ENCODE data around the gene WDFY1.

WDFY1 gene

DNA sequence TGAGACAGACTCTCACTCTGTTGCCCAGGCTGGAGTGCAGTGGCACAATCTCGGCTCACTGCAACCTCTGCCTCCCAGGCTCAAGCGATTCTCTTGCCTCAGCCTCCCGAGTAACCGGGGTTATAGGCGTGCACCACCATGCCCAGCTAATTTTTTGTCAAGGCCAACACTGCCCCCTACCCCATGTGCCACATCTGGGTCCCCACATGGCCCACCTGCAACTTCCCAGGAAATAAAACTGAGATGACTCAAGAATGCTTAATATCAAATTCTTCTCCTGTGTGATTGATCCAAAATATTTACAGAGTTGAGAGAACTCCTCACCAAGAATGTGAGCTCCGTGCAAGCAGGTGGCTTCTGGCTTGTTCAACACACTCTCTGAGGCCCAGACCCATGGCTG lies 116.8 kb downstream of the WDFY1 start:
- Histone ChIP-seq H3K4me1 (ENCODE audit: control insufficient read depth, insufficient read depth, low read length) (peaks cover 2% of the 10 kb centered on the region; the same call in 1 of the 2 replicates), H3K27ac (ENCODE audit: extremely low read depth, low read depth, low read length) (no peak overlapping the region), H3K36me3 (ENCODE audit: control insufficient read depth in 2 of 2, insufficient read depth in 1 of 2, low read length in 2 of 2) (no peaks in the 10 kb centered on the region), H3K9me3 (ENCODE audit: control insufficient read depth, insufficient read depth, low read depth, low read length) (no peaks in the 10 kb centered on the region), H3K4me3 (ENCODE audit: low read depth, low read length) (no peak overlapping the region)
- ChIA-PET POLR2A (no interaction called here), CTCF (interaction anchor here (0.7 to 1.4 kb wide), 3 partner anchors 10 to 411 kb away, joined by 3 to 5 read pairs (median 4); no protein-coding TSS in a partner anchor)
- TF ChIP-seq ZNF776 (tag by site-specific recombination; IDR thresholded peaks at IDR 0.05; ENCODE audit: borderline replicate concordance) (no peak), ZNF202 (tag by site-specific recombination; IDR thresholded peaks at IDR 0.05; ENCODE audit: borderline replicate concordance) (no peak), ZNF239 (tag by site-specific recombination; IDR thresholded peaks at IDR 0.05) (no peak), ZNF561 (tag by site-specific recombination; IDR thresholded peaks at IDR 0.05; ENCODE audit: borderline replicate concordance) (no peak), ZNF426 (tag by site-specific recombination; IDR thresholded peaks at IDR 0.05) (no peak), ZNF555 (tag by site-specific recombination; conservative IDR thresholded peaks at IDR 0.05) (no peak), WT1 (tag by site-specific recombination; IDR thresholded peaks at IDR 0.05) (no peak), ZSCAN30 (tag by site-specific recombination; IDR thresholded peaks at IDR 0.05) (no peak), MYNN (tag by site-specific recombination; IDR thresholded peaks at IDR 0.05; ENCODE audit: borderline replicate concordance) (no peak), ZFHX2 (tag by site-specific recombination; conservative IDR thresholded peaks at IDR 0.05) (no peak), GLI4 (tag by site-specific recombination; IDR thresholded peaks at IDR 0.05) (no peak), ZNF169 (tag by site-specific recombination; IDR thresholded peaks at IDR 0.05) (no peak)
- TF ChIP-seq, protein P1, sequence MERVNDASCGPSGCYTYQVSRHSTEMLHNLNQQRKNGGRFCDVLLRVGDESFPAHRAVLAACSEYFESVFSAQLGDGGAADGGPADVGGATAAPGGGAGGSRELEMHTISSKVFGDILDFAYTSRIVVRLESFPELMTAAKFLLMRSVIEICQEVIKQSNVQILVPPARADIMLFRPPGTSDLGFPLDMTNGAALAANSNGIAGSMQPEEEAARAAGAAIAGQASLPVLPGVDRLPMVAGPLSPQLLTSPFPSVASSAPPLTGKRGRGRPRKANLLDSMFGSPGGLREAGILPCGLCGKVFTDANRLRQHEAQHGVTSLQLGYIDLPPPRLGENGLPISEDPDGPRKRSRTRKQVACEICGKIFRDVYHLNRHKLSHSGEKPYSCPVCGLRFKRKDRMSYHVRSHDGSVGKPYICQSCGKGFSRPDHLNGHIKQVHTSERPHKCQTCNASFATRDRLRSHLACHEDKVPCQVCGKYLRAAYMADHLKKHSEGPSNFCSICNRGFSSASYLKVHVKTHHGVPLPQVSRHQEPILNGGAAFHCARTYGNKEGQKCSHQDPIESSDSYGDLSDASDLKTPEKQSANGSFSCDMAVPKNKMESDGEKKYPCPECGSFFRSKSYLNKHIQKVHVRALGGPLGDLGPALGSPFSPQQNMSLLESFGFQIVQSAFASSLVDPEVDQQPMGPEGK (tag by site-specific recombination; IDR thresholded peaks at IDR 0.05), result no peak
- TF ChIP-seq, protein P2, sequence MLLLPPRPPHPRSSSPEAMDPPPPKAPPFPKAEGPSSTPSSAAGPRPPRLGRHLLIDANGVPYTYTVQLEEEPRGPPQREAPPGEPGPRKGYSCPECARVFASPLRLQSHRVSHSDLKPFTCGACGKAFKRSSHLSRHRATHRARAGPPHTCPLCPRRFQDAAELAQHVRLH (tag by site-specific recombination; IDR thresholded peaks at IDR 0.05), result no peak
- TF ChIP-seq, protein P3, sequence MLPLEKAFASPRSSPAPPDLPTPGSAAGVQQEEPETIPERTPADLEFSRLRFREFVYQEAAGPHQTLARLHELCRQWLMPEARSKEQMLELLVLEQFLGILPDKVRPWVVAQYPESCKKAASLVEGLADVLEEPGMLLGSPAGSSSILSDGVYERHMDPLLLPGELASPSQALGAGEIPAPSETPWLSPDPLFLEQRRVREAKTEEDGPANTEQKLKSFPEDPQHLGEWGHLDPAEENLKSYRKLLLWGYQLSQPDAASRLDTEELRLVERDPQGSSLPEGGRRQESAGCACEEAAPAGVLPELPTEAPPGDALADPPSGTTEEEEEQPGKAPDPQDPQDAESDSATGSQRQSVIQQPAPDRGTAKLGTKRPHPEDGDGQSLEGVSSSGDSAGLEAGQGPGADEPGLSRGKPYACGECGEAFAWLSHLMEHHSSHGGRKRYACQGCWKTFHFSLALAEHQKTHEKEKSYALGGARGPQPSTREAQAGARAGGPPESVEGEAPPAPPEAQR (tag by site-specific recombination; IDR thresholded peaks at IDR 0.05), result no peak
- TF ChIP-seq, protein P4, sequence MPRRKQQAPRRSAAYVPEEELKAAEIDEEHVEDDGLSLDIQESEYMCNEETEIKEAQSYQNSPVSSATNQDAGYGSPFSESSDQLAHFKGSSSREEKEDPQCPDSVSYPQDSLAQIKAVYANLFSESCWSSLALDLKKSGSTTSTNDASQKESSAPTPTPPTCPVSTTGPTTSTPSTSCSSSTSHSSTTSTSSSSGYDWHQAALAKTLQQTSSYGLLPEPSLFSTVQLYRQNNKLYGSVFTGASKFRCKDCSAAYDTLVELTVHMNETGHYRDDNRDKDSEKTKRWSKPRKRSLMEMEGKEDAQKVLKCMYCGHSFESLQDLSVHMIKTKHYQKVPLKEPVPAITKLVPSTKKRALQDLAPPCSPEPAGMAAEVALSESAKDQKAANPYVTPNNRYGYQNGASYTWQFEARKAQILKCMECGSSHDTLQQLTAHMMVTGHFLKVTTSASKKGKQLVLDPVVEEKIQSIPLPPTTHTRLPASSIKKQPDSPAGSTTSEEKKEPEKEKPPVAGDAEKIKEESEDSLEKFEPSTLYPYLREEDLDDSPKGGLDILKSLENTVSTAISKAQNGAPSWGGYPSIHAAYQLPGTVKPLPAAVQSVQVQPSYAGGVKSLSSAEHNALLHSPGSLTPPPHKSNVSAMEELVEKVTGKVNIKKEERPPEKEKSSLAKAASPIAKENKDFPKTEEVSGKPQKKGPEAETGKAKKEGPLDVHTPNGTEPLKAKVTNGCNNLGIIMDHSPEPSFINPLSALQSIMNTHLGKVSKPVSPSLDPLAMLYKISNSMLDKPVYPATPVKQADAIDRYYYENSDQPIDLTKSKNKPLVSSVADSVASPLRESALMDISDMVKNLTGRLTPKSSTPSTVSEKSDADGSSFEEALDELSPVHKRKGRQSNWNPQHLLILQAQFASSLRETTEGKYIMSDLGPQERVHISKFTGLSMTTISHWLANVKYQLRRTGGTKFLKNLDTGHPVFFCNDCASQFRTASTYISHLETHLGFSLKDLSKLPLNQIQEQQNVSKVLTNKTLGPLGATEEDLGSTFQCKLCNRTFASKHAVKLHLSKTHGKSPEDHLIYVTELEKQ (tag by site-specific recombination; IDR thresholded peaks at IDR 0.05; ENCODE audit: borderline replicate concordance), result no peak
- TF ChIP-seq, protein P5, sequence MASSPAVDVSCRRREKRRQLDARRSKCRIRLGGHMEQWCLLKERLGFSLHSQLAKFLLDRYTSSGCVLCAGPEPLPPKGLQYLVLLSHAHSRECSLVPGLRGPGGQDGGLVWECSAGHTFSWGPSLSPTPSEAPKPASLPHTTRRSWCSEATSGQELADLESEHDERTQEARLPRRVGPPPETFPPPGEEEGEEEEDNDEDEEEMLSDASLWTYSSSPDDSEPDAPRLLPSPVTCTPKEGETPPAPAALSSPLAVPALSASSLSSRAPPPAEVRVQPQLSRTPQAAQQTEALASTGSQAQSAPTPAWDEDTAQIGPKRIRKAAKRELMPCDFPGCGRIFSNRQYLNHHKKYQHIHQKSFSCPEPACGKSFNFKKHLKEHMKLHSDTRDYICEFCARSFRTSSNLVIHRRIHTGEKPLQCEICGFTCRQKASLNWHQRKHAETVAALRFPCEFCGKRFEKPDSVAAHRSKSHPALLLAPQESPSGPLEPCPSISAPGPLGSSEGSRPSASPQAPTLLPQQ (tag by site-specific recombination; IDR thresholded peaks at IDR 0.05), result no peak
- TF ChIP-seq, protein P6, sequence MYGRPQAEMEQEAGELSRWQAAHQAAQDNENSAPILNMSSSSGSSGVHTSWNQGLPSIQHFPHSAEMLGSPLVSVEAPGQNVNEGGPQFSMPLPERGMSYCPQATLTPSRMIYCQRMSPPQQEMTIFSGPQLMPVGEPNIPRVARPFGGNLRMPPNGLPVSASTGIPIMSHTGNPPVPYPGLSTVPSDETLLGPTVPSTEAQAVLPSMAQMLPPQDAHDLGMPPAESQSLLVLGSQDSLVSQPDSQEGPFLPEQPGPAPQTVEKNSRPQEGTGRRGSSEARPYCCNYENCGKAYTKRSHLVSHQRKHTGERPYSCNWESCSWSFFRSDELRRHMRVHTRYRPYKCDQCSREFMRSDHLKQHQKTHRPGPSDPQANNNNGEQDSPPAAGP (tag by site-specific recombination; IDR thresholded peaks at IDR 0.05), result no peak
- TF ChIP-seq, protein P7, sequence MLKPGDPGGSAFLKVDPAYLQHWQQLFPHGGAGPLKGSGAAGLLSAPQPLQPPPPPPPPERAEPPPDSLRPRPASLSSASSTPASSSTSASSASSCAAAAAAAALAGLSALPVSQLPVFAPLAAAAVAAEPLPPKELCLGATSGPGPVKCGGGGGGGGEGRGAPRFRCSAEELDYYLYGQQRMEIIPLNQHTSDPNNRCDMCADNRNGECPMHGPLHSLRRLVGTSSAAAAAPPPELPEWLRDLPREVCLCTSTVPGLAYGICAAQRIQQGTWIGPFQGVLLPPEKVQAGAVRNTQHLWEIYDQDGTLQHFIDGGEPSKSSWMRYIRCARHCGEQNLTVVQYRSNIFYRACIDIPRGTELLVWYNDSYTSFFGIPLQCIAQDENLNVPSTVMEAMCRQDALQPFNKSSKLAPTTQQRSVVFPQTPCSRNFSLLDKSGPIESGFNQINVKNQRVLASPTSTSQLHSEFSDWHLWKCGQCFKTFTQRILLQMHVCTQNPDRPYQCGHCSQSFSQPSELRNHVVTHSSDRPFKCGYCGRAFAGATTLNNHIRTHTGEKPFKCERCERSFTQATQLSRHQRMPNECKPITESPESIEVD (tag by site-specific recombination; IDR thresholded peaks at IDR 0.05), result no peak
- TF ChIP-seq, protein P8, sequence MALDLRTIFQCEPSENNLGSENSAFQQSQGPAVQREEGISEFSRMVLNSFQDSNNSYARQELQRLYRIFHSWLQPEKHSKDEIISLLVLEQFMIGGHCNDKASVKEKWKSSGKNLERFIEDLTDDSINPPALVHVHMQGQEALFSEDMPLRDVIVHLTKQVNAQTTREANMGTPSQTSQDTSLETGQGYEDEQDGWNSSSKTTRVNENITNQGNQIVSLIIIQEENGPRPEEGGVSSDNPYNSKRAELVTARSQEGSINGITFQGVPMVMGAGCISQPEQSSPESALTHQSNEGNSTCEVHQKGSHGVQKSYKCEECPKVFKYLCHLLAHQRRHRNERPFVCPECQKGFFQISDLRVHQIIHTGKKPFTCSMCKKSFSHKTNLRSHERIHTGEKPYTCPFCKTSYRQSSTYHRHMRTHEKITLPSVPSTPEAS (tag by site-specific recombination; IDR thresholded peaks at IDR 0.05), result no peak
